ENCODE results near the gene TLR7.

TLR7 gene

DNA sequence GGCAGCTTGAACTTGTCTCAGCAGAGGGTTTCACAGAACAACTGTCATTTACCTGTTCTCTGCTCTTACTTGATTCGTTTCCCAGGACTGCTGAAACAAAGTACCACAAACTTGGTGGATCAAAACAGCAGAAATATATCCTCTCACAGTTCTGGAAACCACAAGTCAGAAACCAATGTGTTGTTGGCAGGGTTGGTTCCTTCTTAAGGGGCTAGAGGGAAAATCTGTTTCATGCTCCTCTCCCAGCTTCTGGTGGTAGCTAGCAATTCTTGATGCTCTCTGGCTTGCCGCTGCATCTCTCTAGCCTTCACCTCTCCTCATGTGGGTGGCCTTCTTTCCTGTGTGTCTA lies 44.2 kb downstream of the TLR7 start:
- TF ChIP-seq, protein P1, sequence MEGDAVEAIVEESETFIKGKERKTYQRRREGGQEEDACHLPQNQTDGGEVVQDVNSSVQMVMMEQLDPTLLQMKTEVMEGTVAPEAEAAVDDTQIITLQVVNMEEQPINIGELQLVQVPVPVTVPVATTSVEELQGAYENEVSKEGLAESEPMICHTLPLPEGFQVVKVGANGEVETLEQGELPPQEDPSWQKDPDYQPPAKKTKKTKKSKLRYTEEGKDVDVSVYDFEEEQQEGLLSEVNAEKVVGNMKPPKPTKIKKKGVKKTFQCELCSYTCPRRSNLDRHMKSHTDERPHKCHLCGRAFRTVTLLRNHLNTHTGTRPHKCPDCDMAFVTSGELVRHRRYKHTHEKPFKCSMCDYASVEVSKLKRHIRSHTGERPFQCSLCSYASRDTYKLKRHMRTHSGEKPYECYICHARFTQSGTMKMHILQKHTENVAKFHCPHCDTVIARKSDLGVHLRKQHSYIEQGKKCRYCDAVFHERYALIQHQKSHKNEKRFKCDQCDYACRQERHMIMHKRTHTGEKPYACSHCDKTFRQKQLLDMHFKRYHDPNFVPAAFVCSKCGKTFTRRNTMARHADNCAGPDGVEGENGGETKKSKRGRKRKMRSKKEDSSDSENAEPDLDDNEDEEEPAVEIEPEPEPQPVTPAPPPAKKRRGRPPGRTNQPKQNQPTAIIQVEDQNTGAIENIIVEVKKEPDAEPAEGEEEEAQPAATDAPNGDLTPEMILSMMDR (conservative IDR thresholded peaks at IDR 0.05; ENCODE audit: low read length), result no peak
- no peak for TF ChIP-seq EZH2phosphoT487 (IDR thresholded peaks at IDR 0.05; ENCODE audit: borderline replicate concordance)

DNA sequence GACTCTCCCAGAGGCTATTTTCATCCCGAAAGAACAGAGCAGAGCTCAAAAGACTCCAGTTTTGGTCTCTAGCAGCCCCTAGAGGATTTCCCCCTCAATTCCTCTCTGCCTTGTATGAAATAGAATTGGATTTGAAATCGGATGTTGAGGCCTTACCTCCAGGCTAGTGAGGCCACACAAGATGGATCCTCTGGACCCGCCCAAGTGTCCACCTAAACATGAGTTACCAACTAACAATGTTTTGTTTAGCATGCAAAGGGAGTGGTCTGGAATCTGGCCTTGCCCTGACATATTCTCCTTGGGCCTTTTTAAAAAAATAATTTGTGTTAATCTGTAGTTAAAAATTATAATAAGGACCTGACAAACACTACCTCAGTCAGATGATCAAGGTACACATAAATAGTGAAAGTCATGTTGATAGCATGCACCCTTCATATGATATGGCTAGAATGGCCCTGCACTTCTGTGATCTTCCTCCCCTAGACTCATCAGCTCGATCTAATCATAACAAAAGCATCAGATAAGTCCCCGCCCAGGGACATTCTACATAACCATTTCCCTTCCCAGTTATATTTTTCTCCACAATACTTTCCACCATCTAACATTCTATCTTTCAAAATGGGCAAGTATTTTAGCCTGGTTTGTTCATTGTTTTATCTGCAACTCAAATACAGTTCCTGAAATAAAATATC lies 46.1 kb downstream of the TLR7 start:
- H3K9me3 ChIP-seq (ENCODE audit: insufficient read depth, low read depth, low read length), result no peaks in the 10 kb centered on the region
- no peaks in the 10 kb centered on the region for H4K20me1 ChIP-seq (ENCODE audit: insufficient read depth, low read length, poor library complexity, severe bottlenecking)
- H3K27me3 ChIP-seq (ENCODE audit: insufficient read depth, low read length, poor library complexity, severe bottlenecking), result no peaks in the 10 kb centered on the region
- no peak overlapping the region for H2AFZ ChIP-seq (ENCODE audit: low read length)
- H3K4me3 ChIP-seq (ENCODE audit: low read length, poor library complexity, severe bottlenecking), result no peak overlapping the region
- no peaks in the 10 kb centered on the region for H3K36me3 ChIP-seq (ENCODE audit: insufficient read depth, low read length)
- H3K79me2 ChIP-seq (ENCODE audit: insufficient read depth, low read length), result no peaks in the 10 kb centered on the region
- H3K4me2 ChIP-seq (ENCODE audit: low read depth, low read length, poor library complexity, severe bottlenecking), result no peak overlapping the region
- no peak overlapping the region for H3K9ac ChIP-seq (ENCODE audit: low read depth, low read length, poor library complexity, severe bottlenecking)
- no peaks in the 10 kb centered on the region for H3K4me1 ChIP-seq (ENCODE audit: insufficient read depth, low read length, poor library complexity, severe bottlenecking)
- no peaks in the 10 kb centered on the region for H3F3A ChIP-seq (ENCODE audit: low read depth)
- H3K9me2 ChIP-seq (replicated peaks; ENCODE audit: low read depth, low read length), result no peaks in the 10 kb centered on the region
- TF ChIP-seq EZH2phosphoT487 (IDR thresholded peaks at IDR 0.05; ENCODE audit: borderline replicate concordance), result no peak
- TF ChIP-seq, protein P1 (conservative IDR thresholded peaks at IDR 0.05; ENCODE audit: low read length), result no peak

More for the DNA sequence above, 44.2 kb downstream of the TLR7 start:
- H3K27me3 ChIP-seq (ENCODE audit: insufficient read depth, low read length, poor library complexity, severe bottlenecking), result no peaks in the 10 kb centered on the region
- H3F3A ChIP-seq (ENCODE audit: low read depth), result no peaks in the 10 kb centered on the region
- H3K79me2 ChIP-seq (ENCODE audit: insufficient read depth, low read length), result no peaks in the 10 kb centered on the region
- no peaks in the 10 kb centered on the region for H3K4me1 ChIP-seq (ENCODE audit: insufficient read depth, low read length, poor library complexity, severe bottlenecking)
- H3K4me3 ChIP-seq (ENCODE audit: low read length, poor library complexity, severe bottlenecking), result no peak overlapping the region
- H3K9me3 ChIP-seq (ENCODE audit: insufficient read depth, low read depth, low read length), result no peaks in the 10 kb centered on the region
- no peaks in the 10 kb centered on the region for H3K9me2 ChIP-seq (replicated peaks; ENCODE audit: low read depth, low read length)
- no peaks in the 10 kb centered on the region for H4K20me1 ChIP-seq (ENCODE audit: insufficient read depth, low read length, poor library complexity, severe bottlenecking)
- H2AFZ ChIP-seq (ENCODE audit: low read length), result no peak overlapping the region
- H3K9ac ChIP-seq (ENCODE audit: low read depth, low read length, poor library complexity, severe bottlenecking), result no peak overlapping the region
- H3K4me2 ChIP-seq (ENCODE audit: low read depth, low read length, poor library complexity, severe bottlenecking), result no peak overlapping the region
- H3K36me3 ChIP-seq (ENCODE audit: insufficient read depth, low read length), result no peaks in the 10 kb centered on the region

DNA sequence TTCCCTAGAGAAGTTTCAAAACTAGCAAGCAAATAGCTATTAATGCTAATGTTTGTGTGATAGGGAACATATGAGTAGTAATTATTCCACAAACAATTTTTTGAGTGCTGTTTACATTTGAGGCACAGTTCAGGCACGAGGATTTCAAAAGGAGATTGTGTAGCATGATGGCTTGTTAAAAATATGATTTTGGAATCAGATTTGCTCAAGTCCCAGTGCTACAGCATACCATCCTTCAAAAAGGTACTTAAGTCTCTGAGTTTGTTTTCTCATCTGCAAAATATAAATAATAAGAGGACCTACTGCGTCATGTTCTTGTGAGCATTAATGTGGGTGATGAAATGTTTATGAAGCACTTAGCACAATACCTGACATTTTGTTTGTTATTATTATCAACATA lies 50.9 kb downstream of the TLR7 start:
- H3K4me1 ChIP-seq (ENCODE audit: insufficient read depth, low read length, poor library complexity, severe bottlenecking), result no peaks in the 10 kb centered on the region
- H3K9ac ChIP-seq (ENCODE audit: low read depth, low read length, poor library complexity, severe bottlenecking), result no peak overlapping the region
- H3K9me3 ChIP-seq (ENCODE audit: insufficient read depth, low read depth, low read length), result no peaks in the 10 kb centered on the region
- no peak overlapping the region for H2AFZ ChIP-seq (ENCODE audit: low read length)
- no peaks in the 10 kb centered on the region for H4K20me1 ChIP-seq (ENCODE audit: insufficient read depth, low read length, poor library complexity, severe bottlenecking)
- no peak overlapping the region for H3K4me3 ChIP-seq (ENCODE audit: low read length, poor library complexity, severe bottlenecking)
- H3K79me2 ChIP-seq (ENCODE audit: insufficient read depth, low read length), result no peaks in the 10 kb centered on the region
- no peaks in the 10 kb centered on the region for H3F3A ChIP-seq (ENCODE audit: low read depth)
- no peaks in the 10 kb centered on the region for H3K27me3 ChIP-seq (ENCODE audit: insufficient read depth, low read length, poor library complexity, severe bottlenecking)
- TF ChIP-seq, protein P1 (conservative IDR thresholded peaks at IDR 0.05; ENCODE audit: low read length), result no peak
- no peak for TF ChIP-seq EZH2phosphoT487 (IDR thresholded peaks at IDR 0.05; ENCODE audit: borderline replicate concordance)
- no peak overlapping the region for H3K4me2 ChIP-seq (ENCODE audit: low read depth, low read length, poor library complexity, severe bottlenecking)
- H3K36me3 ChIP-seq (ENCODE audit: insufficient read depth, low read length), result no peaks in the 10 kb centered on the region
- no peaks in the 10 kb centered on the region for H3K9me2 ChIP-seq (replicated peaks; ENCODE audit: low read depth, low read length)

All from Loucy (cell line).